ENCODE results near the gene VGLL4. TPM values are rescaled to one million over a fixed set of nuclear protein-coding genes. Genes with fewer than 3 reads are reported as not detected.
A peak's percentile ranks its signal among the peaks of the same experiment; 100 is the strongest.

Gene VGLL4
- total RNA-seq, 2 donors from 2014 or later = 47.5 to 49.7 TPM

DNA sequence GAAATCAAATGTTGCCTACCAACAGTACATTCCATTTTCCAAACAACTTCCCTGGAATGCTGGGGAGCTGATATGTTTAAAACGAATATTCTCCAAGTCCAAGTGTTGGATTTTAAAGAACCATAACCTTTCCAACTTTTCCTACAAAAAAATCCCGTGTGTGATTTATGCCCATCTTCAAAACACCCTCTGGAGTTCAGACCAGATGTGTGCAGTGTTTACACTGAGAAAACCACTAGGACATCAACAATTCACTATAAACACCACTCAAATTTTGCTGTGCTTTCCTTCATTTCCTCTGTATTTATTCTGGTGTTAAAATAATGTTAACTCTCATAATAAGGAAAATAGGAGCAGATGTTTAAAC, 2.4 kb downstream of the VGLL4 start:
- TF ChIP-seq, protein P1, sequence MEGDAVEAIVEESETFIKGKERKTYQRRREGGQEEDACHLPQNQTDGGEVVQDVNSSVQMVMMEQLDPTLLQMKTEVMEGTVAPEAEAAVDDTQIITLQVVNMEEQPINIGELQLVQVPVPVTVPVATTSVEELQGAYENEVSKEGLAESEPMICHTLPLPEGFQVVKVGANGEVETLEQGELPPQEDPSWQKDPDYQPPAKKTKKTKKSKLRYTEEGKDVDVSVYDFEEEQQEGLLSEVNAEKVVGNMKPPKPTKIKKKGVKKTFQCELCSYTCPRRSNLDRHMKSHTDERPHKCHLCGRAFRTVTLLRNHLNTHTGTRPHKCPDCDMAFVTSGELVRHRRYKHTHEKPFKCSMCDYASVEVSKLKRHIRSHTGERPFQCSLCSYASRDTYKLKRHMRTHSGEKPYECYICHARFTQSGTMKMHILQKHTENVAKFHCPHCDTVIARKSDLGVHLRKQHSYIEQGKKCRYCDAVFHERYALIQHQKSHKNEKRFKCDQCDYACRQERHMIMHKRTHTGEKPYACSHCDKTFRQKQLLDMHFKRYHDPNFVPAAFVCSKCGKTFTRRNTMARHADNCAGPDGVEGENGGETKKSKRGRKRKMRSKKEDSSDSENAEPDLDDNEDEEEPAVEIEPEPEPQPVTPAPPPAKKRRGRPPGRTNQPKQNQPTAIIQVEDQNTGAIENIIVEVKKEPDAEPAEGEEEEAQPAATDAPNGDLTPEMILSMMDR (conservative IDR thresholded peaks at IDR 0.05) = no peak
- H3K36me3 ChIP-seq (ENCODE audit: control insufficient read depth, insufficient read depth, low read length) = no peaks in the 10 kb centered on the region
- WGBS, 2 experiments (ENCODE audit: insufficient coverage in 1 of 2, insufficient read length in 1 of 2) = 38 to 41% methylated on average over 2 of the region's 2 CpGs
- H3K4me1 Mint-ChIP-seq = peaks cover 45% of the 10 kb centered on the region
- no peaks in the 10 kb centered on the region for H3K27me3 Mint-ChIP-seq (ENCODE audit: insufficient read depth)
- no peak for DNase-seq
- H3K4me3 Mint-ChIP-seq = peak overlapping the region; percentile 88
- H3K27ac ChIP-seq (ENCODE audit: low read depth, low read length) = peak overlapping the region; percentile 98
- peak overlapping the region; percentile 88 for H3K4me3 ChIP-seq (ENCODE audit: low read length)
- H3K9me3 Mint-ChIP-seq = no peaks in the 10 kb centered on the region
- peak overlapping the region; percentile 97 for H3K27ac Mint-ChIP-seq
- peak overlapping the region; percentile 95 for H3K9ac ChIP-seq (ENCODE audit: extremely low read depth, low read length, poor library complexity, severe bottlenecking)
- no peaks in the 10 kb centered on the region for H3K9me3 ChIP-seq (ENCODE audit: control insufficient read depth, low read length)
- no peaks in the 10 kb centered on the region for H3K27me3 ChIP-seq (ENCODE audit: control insufficient read depth, insufficient read depth, low read length, poor library complexity, severe bottlenecking)
- H3K4me1 ChIP-seq (ENCODE audit: control insufficient read depth, insufficient read depth, low read length) = peaks cover 26% of the 10 kb centered on the region
- H3K36me3 Mint-ChIP-seq (ENCODE audit: low read depth) = no peaks in the 10 kb centered on the region

DNA sequence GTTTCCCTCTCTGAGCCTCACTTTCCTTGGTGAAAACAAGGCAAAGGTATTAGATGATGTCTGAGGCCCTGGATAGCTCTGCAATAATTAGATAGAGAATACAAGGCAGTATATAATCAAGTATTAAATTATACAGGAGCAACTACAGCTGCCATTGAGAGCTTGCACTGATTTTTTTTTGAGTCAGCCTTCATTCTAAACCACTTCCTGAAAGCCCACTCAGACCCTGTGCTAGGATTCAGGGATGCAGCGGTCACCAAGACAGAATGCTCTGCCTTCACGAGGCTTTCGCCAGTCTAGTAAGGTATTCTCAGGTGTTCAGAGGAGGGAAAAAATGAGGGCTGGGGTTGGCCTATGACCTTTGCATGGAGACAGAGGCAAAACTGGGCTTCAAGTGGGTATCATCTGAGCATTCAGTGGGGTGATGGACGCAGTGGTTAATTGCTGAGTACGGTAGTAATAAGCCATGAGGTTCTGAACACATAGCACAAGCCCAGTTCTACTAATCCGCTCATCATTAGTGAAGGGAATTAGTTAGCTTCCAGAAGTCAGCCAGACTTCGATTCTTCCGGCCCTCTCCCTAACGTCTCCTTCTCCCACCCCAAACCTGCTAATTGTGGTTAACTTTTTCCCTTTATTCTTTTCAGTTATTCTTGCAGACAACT, 3.6 kb downstream of the VGLL4 start:
- peaks cover 27% of the 10 kb centered on the region for H3K4me1 ChIP-seq (ENCODE audit: control insufficient read depth, insufficient read depth, low read length)
- no peak overlapping the region for H3K27ac ChIP-seq (ENCODE audit: low read depth, low read length)
- H3K9me3 ChIP-seq (ENCODE audit: control insufficient read depth, low read length) = no peaks in the 10 kb centered on the region
- no peaks in the 10 kb centered on the region for H3K27me3 ChIP-seq (ENCODE audit: control insufficient read depth, insufficient read depth, low read length, poor library complexity, severe bottlenecking)
- peak overlapping the region; percentile 88 for H3K4me3 ChIP-seq (ENCODE audit: low read length)
- Mint-ChIP-seq H3K4me1 (peaks cover 52% of the 10 kb centered on the region), H3K36me3 (ENCODE audit: low read depth) (no peaks in the 10 kb centered on the region), H3K27me3 (ENCODE audit: insufficient read depth) (no peaks in the 10 kb centered on the region), H3K27ac (peak overlapping the region; percentile 19), H3K9me3 (no peaks in the 10 kb centered on the region), H3K4me3 (peak overlapping the region; percentile 88)
- no peaks in the 10 kb centered on the region for H3K36me3 ChIP-seq (ENCODE audit: control insufficient read depth, insufficient read depth, low read length)
- no peak overlapping the region for H3K9ac ChIP-seq (ENCODE audit: extremely low read depth, low read length, poor library complexity, severe bottlenecking)
- TF ChIP-seq, protein P1 (conservative IDR thresholded peaks at IDR 0.05) = no peak
- WGBS, 2 experiments (ENCODE audit: insufficient coverage in 1 of 2, insufficient read length in 1 of 2) = 93 to 100% methylated on average over 4 to 9 of the region's 9 CpGs
- no peak for DNase-seq

DNA sequence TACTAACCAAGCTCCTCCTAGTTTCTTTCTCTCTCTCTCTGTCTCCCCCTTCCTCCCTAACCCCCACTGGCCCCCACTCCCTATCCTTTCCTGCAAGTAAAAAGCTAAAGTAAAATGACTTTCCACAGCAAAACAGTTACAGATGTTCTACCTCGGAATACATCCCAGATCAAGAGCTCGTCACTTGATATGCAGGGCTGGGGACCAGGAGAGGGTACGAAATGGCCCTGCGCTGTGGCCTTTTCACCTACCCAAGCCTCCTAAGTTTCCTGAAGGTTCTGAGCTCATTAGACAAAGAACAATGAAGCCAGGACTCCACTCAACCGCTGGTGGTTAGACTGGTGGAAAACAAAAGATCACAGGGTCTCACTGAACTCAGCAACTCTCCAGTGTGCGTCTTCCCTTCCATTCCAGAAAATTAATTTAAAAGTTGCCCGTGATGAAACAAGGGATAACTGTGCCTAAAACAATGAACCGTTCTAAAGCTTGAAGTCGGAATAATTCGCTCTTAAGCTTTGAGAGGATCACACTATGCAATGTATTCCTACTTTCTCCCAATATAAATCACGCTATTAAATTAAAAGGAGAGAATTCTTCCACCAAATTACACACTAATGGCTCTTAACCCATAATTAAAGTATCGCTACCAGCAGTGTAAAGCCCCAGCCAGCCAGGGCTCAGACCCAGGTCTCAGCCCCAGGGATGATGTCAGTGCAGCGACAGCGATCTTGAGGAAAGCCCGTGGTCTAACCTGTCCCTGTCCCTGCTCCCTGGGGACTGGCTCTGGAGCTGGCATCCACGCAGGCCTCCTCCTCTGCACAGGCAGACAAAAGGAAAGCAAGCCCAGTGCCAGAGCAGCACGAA, 5.0 kb downstream of the VGLL4 start:
- Histone ChIP-seq H3K27ac (ENCODE audit: low read depth, low read length) (peak overlapping the region; percentile 57), H3K27me3 (ENCODE audit: control insufficient read depth, insufficient read depth, low read length, poor library complexity, severe bottlenecking) (no peaks in the 10 kb centered on the region), H3K4me1 (ENCODE audit: control insufficient read depth, insufficient read depth, low read length) (peaks cover 27% of the 10 kb centered on the region), H3K36me3 (ENCODE audit: control insufficient read depth, insufficient read depth, low read length) (no peaks in the 10 kb centered on the region), H3K9ac (ENCODE audit: extremely low read depth, low read length, poor library complexity, severe bottlenecking) (peak overlapping the region; percentile 39), H3K4me3 (ENCODE audit: low read length) (peak overlapping the region; percentile 27), H3K9me3 (ENCODE audit: control insufficient read depth, low read length) (no peaks in the 10 kb centered on the region)
- WGBS, 2 experiments (ENCODE audit: insufficient coverage in 1 of 2, insufficient read length in 1 of 2) = 82 to 85% methylated on average over 7 to 17 of the region's 17 CpGs
- H3K27ac Mint-ChIP-seq = peak overlapping the region; percentile 91
- H3K4me1 Mint-ChIP-seq = peaks cover 48% of the 10 kb centered on the region
- peak; percentile 57 for DNase-seq
- no peaks in the 10 kb centered on the region for H3K9me3 Mint-ChIP-seq
- H3K4me3 Mint-ChIP-seq = peak overlapping the region; percentile 17
- H3K27me3 Mint-ChIP-seq (ENCODE audit: insufficient read depth) = no peaks in the 10 kb centered on the region
- H3K36me3 Mint-ChIP-seq (ENCODE audit: low read depth) = peaks cover 6% of the 10 kb centered on the region
- TF ChIP-seq, protein P1 (conservative IDR thresholded peaks at IDR 0.05) = no peak
